ENCODE measurements around the gene EFNA1.

Gene EFNA1

GRCh38 chr1:155125946-155126555, 1.6 kb upstream of the EFNA1 start:
- TF ChIP-seq SIN3A (IDR thresholded peaks at IDR 0.05; ENCODE audit: borderline replicate concordance, insufficient read depth, low read length) (no peak), REST (IDR thresholded peaks at IDR 0.05; ENCODE audit: insufficient read depth in 1 of 2, low read depth in 2 of 2, low read length in 2 of 2) (no peak), POLR2AphosphoS5 (IDR thresholded peaks at IDR 0.05; ENCODE audit: low read depth, low read length) (no peak), TAF1 (IDR thresholded peaks at IDR 0.05; ENCODE audit: borderline replicate concordance, insufficient read depth, low read length) (no peak), FOXP2 (optimal IDR thresholded peaks at IDR 0.05; ENCODE audit: borderline replicate concordance, extremely low read depth, extremely low read length, insufficient read depth) (no peak)

- TF ChIP-seq POLR2AphosphoS5 (IDR thresholded peaks at IDR 0.05; ENCODE audit: low read depth, low read length) (no peak), SIN3A (IDR thresholded peaks at IDR 0.05; ENCODE audit: borderline replicate concordance, insufficient read depth, low read length) (no peak), FOXP2 (optimal IDR thresholded peaks at IDR 0.05; ENCODE audit: borderline replicate concordance, extremely low read depth, extremely low read length, insufficient read depth) (no peak), TAF1 (IDR thresholded peaks at IDR 0.05; ENCODE audit: borderline replicate concordance, insufficient read depth, low read length) (no peak), REST (IDR thresholded peaks at IDR 0.05; ENCODE audit: insufficient read depth in 1 of 2, low read depth in 2 of 2, low read length in 2 of 2) (no peak)
Measured at GRCh38 chr1:155126556-155127104, 1.0 kb upstream of the EFNA1 start.

DNA sequence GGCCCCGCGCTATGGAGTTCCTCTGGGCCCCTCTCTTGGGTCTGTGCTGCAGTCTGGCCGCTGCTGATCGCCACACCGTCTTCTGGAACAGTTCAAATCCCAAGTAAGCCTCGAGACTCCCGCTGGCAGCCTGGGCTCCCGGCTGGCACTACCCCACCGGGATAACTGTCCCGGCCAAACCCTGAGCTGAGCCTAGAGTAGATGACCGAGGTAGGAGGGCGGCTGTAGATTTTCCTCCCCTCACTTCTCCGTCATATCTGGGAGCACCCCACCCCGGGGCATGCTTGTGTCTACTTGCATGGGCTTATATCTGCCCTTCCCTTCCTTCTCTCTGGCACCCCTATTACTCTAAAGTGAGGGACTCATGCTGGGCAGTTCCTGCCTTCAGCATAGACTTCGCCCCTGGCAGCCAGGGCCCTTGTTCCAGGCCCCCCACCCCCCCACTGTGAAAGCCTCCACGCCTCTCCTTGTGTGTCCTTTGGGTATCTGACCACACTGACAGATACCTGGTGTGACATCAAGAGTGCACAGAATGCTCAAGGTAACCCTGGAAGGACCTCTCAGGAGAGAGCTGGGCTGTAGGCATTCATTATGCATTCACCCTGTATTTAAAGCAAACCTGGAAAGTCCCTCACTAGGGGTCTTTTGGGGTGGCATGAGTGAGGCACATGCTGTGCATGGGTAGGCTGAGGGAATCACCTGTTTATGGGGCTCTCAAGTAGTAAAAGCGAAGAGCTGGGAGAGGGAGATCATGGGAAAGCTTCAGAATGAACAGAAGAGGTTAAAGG, 485 bp downstream of the EFNA1 start:
- no peak for TF ChIP-seq TAF1 (IDR thresholded peaks at IDR 0.05; ENCODE audit: borderline replicate concordance, insufficient read depth, low read length)
- no peak for TF ChIP-seq POLR2AphosphoS5 (IDR thresholded peaks at IDR 0.05; ENCODE audit: low read depth, low read length)
- no peak for TF ChIP-seq REST (IDR thresholded peaks at IDR 0.05; ENCODE audit: insufficient read depth in 1 of 2, low read depth in 2 of 2, low read length in 2 of 2)
- TF ChIP-seq FOXP2 (optimal IDR thresholded peaks at IDR 0.05; ENCODE audit: borderline replicate concordance, extremely low read depth, extremely low read length, insufficient read depth), result no peak
- TF ChIP-seq SIN3A (IDR thresholded peaks at IDR 0.05; ENCODE audit: borderline replicate concordance, insufficient read depth, low read length), result no peak

DNA sequence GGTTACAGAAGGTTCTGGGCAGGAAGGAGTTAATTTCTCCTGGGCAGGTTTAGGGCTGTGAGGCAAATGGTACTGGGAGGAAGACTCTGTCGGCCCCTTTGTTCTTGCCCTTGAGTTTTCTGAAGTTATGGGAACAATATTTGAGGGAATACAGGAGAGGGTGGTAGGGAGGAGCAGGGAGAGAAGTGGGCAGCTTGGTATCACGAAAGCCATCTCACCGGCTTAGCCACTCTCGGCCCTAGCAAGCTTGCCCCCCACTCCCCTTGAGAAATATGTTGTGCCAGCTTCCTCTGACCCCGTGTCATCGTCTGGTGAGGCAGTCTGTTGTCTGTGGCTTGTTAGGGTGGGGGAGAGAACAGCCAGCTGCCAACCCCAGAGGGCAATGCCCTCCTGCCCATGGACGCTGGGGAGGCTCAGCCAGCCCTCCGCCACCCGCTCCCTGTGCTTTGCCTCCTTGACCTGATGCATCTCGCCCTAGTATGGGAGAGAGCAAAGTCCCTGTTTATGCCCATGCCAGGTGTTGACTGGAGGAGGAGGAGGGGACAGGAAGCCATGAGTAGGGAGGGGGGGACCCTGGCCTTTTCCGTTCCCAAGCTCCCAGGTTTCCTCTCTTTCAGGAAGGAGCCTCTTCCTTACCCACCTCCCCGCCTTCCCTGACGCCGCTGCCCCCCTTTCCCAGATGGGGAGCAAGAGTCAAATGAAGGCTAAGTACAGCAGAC, 1.2 kb downstream of the EFNA1 start:
- TF ChIP-seq SIN3A (IDR thresholded peaks at IDR 0.05; ENCODE audit: borderline replicate concordance, insufficient read depth, low read length) (0 out of 2 replicates have a peak, but pooled peaks have one; percentile 44), POLR2AphosphoS5 (IDR thresholded peaks at IDR 0.05; ENCODE audit: low read depth, low read length) (no peak)

GRCh38 chr1:155130272-155131006, 2.8 kb downstream of the EFNA1 start:
- TF ChIP-seq FOXP2 (optimal IDR thresholded peaks at IDR 0.05; ENCODE audit: borderline replicate concordance, extremely low read depth, extremely low read length, insufficient read depth) (no peak), SIN3A (IDR thresholded peaks at IDR 0.05; ENCODE audit: borderline replicate concordance, insufficient read depth, low read length) (no peak), TAF1 (IDR thresholded peaks at IDR 0.05; ENCODE audit: borderline replicate concordance, insufficient read depth, low read length) (no peak), REST (IDR thresholded peaks at IDR 0.05; ENCODE audit: insufficient read depth in 1 of 2, low read depth in 2 of 2, low read length in 2 of 2) (no peak), POLR2AphosphoS5 (IDR thresholded peaks at IDR 0.05; ENCODE audit: low read depth, low read length) (no peak)

All from PFSK-1 (cell line).